GM12891 (cell line): ENCODE results near the gene MEIS1.

ENCODE experiments used
- DNase-seq: peaks from one replicate; pipeline ENCODE4 v3.0.0; 2011; ENCODE audit warnings: low spot score; ENCODE audit not compliant: insufficient read length
- FAIRE-seq: peaks from 2 replicates; lab custom pipeline; 2011; peaks lifted over from hg19 to GRCh38; lab: Jason Lieb, UNC
- PAX5 ChIP-seq: IDR thresholded peaks from 2 replicates; pipeline ENCODE4 v1.6.1; 2011; ENCODE audit warnings: low read length, moderate library complexity, mild to moderate bottlenecking; ENCODE audit not compliant: insufficient read depth, severe bottlenecking
- POLR2A ChIP-seq: IDR thresholded peaks from 2 replicates; pipeline ENCODE4 v1.6.1; 2011; ENCODE audit warnings: low read depth, low read length, control low read depth
- POLR2AphosphoS5 ChIP-seq: IDR thresholded peaks from 2 replicates; pipeline ENCODE4 v1.6.1; 2011; ENCODE audit warnings: low read depth, low read length, control low read depth
- POU2F2 ChIP-seq: IDR thresholded peaks from 2 replicates; pipeline ENCODE4 v1.6.1; 2011; ENCODE audit warnings: low read depth, mild to moderate bottlenecking, control low read depth, low read length, moderate library complexity
- SPI1 ChIP-seq: IDR thresholded peaks from 2 replicates; pipeline ENCODE4 v1.6.1; 2011; ENCODE audit warnings: low read depth, low read length, control low read depth
- TAF1 ChIP-seq: IDR thresholded peaks from 2 replicates; pipeline ENCODE4 v1.6.1; 2011; ENCODE audit warnings: low read depth, low read length, control low read depth

The MEIS1 gene

DNA sequence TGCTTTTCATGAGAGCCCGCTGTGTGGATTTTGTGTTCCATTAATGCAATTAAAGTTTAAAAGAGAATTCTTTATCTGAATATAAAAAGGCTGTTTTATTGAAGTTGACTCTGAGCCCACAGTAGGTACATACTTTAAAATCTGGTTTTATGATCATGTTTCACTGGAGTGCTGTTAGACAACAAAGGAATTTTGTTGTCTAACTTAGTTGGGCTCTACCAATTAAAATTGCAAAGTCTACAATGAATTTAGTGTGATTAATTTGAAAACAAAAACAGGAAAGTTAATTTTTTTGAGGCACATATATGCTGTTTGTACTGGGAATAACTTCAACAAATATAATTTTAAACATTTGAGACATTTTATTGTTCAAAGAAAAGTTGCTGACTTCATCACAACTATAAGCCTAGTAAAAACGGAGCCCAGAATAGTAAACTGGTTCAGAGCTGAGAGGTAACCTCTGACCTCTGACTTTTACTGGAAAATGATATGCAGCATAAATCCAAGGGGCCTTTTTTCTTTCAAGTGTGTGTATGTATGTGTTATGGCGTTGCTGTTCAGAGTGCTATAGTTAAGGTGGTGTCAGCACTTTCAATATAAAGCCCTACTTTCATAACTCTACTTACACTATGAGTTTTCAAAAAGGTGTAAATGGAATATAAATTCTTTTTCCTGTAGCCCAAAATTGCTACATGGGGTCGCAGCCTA is 30.2 kb downstream of the MEIS1 start:
- DNase-seq (no peak), FAIRE-seq (no peak)
- TF ChIP-seq SPI1 (no peak), POLR2A (no peak), PAX5 (no peak), POLR2AphosphoS5 (no peak)

- TF ChIP-seq PAX5 (no peak), POU2F2 (no peak), POLR2A (no peak), SPI1 (no peak), POLR2AphosphoS5 (no peak), TAF1 (no peak)
- DNase-seq (no peak), FAIRE-seq (no peak)
These were observed 31.5 kb downstream of the MEIS1 start for GRCh38 chr2:66466433-66466832.

- FAIRE-seq (no peak), DNase-seq (no peak)
- no peak for TF ChIP-seq POLR2AphosphoS5
- no peak for TF ChIP-seq POU2F2
- TF ChIP-seq PAX5 = no peak
- TF ChIP-seq POLR2A = no peak
- no peak for TF ChIP-seq SPI1
- no peak for TF ChIP-seq TAF1
These were observed 32.8 kb downstream of the MEIS1 start for GRCh38 chr2:66467718-66468117.

DNA sequence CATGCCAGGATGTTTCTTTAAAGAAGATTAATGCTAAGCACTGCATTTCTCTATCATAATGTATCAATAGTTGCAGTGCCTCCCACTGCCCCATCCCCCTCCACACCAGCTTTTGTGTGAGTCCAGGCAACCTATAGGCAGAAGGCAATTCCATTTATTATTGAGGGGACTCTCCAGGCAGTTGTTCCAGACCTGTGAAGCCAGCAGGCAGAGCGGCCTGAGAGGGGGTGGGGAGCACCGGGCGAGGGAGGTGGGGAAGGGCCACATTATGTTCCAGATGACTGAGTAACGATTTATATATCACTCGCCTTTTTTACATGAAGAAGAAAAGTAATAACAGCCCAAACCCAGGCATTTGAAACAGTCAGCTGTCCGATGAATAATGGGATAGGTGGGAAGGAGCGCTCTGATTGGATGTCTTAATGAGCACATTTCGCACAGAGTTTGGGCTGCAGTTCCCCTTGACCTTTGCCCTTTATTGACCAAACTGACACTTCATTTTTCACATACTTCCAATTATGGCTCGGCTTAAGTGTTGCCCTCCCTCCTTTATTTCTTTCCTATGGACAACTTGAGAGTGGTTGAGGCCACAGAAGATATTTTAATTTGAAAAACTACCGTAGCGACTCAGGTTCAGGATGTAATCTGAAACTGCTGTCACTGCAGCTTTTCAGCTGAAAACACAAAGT is 34.4 kb downstream of the MEIS1 start:
- FAIRE-seq = no peak
- TF ChIP-seq SPI1 (no peak), POLR2AphosphoS5 (no peak), POLR2A (no peak), TAF1 (no peak), PAX5 (no peak), POU2F2 (no peak)
- no peak for DNase-seq

DNA sequence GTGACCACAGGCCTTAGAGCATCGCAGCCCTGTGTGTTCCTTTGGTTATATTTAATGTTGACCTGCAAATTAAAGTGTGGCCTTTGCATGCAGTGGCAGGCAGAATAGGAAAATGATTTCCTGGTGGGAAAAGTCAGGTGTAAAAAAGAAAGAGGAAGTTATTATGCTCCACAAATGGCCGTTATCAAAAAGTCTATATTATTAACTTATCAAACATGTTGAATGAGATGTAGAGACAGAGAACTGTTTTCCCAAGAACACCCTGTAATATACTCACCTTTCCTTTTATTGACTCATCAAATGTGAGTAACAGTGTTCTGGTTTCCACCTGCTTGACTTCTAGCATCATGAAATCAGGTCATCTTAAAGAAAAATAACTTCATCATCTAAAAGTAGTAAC is 35.3 kb downstream of the MEIS1 start:
- TF ChIP-seq PAX5 (no peak), SPI1 (no peak), TAF1 (no peak), POU2F2 (no peak), POLR2AphosphoS5 (no peak), POLR2A (no peak)
- FAIRE-seq (no peak), DNase-seq (no peak)

- DNase-seq (no peak), FAIRE-seq (no peak)
- TF ChIP-seq POU2F2 (no peak), POLR2A (no peak), PAX5 (no peak), POLR2AphosphoS5 (no peak), TAF1 (no peak), SPI1 (no peak)
These were observed 37.4 kb downstream of the MEIS1 start for GRCh38 chr2:66472225-66472843.

DNA sequence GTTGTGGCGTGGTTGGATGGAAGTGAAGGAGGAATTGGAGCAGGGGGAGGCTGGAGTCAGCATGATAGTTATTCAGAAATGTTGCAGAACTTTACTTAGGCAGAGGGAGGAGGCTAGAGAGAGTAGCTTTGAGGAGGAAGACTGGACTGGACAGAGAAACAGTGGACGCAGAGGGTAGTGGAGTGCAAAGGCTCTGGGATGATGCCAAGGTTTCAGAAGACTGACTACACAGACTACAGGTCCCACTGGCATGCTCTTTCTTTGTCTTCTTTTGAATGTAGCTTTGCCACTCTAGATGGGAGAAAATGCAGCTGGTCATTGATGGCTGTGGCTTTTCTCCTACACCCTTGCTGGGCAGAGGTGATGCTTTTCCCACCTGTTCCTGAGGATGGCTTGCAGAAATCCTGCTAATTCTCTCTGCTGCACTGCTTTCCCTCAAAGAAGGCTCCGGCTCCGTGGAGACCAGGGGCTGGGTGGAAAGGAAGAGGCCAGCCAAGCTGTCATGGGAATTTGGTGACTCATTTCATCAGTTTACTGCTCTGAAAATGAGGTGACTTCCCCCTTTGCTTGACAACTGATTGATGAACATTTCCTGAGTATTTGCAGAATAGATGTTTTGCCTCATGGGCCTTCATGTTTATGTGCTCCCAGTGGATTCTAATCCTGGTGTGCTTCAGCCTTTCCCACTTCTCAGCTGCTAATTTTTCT is 42.4 kb downstream of the MEIS1 start:
- DNase-seq = no peak
- no peak for FAIRE-seq
- no peak for TF ChIP-seq POLR2A
- 0 out of 2 replicates have a peak, but pooled peaks have one; percentile 13 for TF ChIP-seq SPI1

GRCh38 chr2:66478299-66478698 is 43.4 kb downstream of the MEIS1 start:
- TF ChIP-seq TAF1 = no peak
- no peak for TF ChIP-seq SPI1
- no peak for TF ChIP-seq PAX5
- no peak for TF ChIP-seq POLR2AphosphoS5
- TF ChIP-seq POLR2A = no peak
- TF ChIP-seq POU2F2 = no peak
- FAIRE-seq (no peak), DNase-seq (no peak)

DNA sequence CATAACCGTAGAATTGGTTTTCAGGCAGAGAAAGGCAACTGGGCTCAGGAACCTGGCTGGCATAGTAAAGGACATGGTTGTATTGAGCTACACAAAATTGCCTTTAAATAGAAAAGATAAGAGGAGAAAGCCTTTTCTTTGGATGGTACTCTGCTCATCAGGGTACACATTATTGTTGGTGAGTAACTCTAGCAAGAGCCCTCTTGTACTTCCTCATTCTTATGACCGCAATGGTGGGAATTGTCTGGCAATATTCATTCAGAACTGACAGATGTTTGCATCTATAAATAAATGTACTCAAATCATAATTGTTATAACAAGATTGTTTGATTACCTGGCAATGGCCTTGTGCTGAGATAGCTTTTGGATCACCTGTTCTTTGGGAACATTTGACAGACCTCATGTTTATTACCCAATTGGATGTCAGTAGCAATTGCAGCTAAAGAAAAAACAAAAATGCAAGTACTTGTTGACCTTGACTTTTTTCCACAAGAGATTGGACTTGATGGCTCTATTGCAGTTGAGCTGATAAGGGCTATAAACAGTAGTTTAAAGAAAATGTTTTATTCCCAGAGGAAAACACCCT is 43.9 kb downstream of the MEIS1 start:
- no peak for FAIRE-seq

More for the DNA sequence above, 43.9 kb downstream of the MEIS1 start:
- DNase-seq = no peak
- TF ChIP-seq SPI1 (no peak), TAF1 (no peak), POU2F2 (no peak), POLR2AphosphoS5 (no peak), PAX5 (no peak), POLR2A (no peak)
